HepG2 (cell line): ENCODE results near the gene YPEL5.

Experiments
- ARNTL ChIP-seq: sonication (generic); formaldehyde crosslinking; IDR thresholded peaks from 2 replicates; pipeline ENCODE4 v1.4.0; 2020; ENCODE audit warnings: mild to moderate bottlenecking, missing genetic modification reagents
- ZNF274 ChIP-seq: sonication (generic); formaldehyde crosslinking; IDR thresholded peaks from 2 replicates; pipeline ENCODE4 v1.5.1; 2020; ENCODE audit warnings: mild to moderate bottlenecking, missing genetic modification reagents
- ZNF678 ChIP-seq: sonication (generic); formaldehyde crosslinking; IDR thresholded peaks from 2 replicates; pipeline ENCODE4 v1.4.0; 2020; ENCODE audit warnings: mild to moderate bottlenecking, missing genetic modification reagents
- ZSCAN22 ChIP-seq: sonication (generic); formaldehyde crosslinking; IDR thresholded peaks from 2 replicates; pipeline ENCODE4 v1.4.0; 2020; ENCODE audit warnings: mild to moderate bottlenecking, missing genetic modification reagents
- TF ChIP-seq, protein P1 (sequence below): sonication (generic); formaldehyde crosslinking; IDR thresholded peaks from 2 replicates; pipeline ENCODE4 v1.4.0; 2020; ENCODE audit warnings: mild to moderate bottlenecking, low read depth, missing genetic modification reagents

DNA sequence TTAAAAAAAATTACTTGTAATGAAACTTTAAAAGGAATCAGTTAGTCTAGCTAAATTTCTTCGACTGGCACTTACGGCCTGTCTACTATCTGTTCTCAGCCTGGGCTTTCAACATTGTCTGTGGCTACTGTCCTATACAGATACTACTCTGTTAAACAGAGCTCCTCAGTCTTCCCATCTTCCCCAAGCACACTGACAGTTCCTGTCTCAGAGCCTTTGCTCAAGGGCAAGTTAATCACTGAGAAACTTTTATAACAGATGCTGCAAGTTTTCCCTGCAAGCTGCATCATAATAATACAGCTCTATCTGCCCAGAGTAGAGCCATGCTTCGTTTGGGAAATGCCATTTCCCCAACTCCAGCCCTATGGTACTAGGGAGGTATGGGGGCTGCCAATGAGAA is 11.3 kb upstream of the YPEL5 start:
- TF ChIP-seq ZNF678 (CRISPR knock-in tag) (no peak), ARNTL (CRISPR knock-in tag) (no peak), ZNF274 (no peak), ZSCAN22 (CRISPR knock-in tag) (no peak)
- TF ChIP-seq, protein P1, sequence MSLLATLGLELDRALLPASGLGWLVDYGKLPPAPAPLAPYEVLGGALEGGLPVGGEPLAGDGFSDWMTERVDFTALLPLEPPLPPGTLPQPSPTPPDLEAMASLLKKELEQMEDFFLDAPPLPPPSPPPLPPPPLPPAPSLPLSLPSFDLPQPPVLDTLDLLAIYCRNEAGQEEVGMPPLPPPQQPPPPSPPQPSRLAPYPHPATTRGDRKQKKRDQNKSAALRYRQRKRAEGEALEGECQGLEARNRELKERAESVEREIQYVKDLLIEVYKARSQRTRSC (CRISPR knock-in tag): no peak
